Measurements from ENCODE around the gene WDR41. TPM values are rescaled to one million over a fixed set of nuclear protein-coding genes. Genes with fewer than 3 reads are reported as not detected.
A peak's percentile ranks its signal among the peaks of the same experiment; 100 is the strongest.

Gene WDR41
- total RNA-seq, 1 donor, result 114 TPM

GRCh38 chr5:77425998-77426659 lies 66.0 kb downstream of the WDR41 start:
- Histone ChIP-seq H2AFZ (ENCODE audit: low read length) (no peak overlapping the region), H3K9me3 (ENCODE audit: low read depth, low read length) (no peaks in the 10 kb centered on the region), H3K36me3 (ENCODE audit: insufficient read depth, low read length) (peaks cover 8% of the 10 kb centered on the region), H3K79me2 (ENCODE audit: insufficient read depth, low read length) (no peaks in the 10 kb centered on the region), H3K4me2 (ENCODE audit: insufficient read depth, low read length) (no peak overlapping the region), H3K4me1 (ENCODE audit: insufficient read depth, low read length) (peaks cover 22% of the 10 kb centered on the region), H3K27ac (ENCODE audit: low read depth, low read length) (peak overlapping the region; percentile 3), H4K20me1 (ENCODE audit: insufficient read depth, low read length) (no peaks in the 10 kb centered on the region), H3K27me3 (ENCODE audit: insufficient read depth, low read length) (no peaks in the 10 kb centered on the region), H3K4me3 (ENCODE audit: insufficient read depth, low read length) (no peak overlapping the region)
- no peak for TF ChIP-seq CTCF (IDR thresholded peaks at IDR 0.05; ENCODE audit: extremely low read depth, low read depth, low read length)
- no peak for DNase-seq (ENCODE audit: insufficient read length, low spot score, missing footprints)

GRCh38 chr5:77425420-77425819 lies 66.7 kb downstream of the WDR41 start:
- Histone ChIP-seq H3K27me3 (ENCODE audit: insufficient read depth, low read length) (no peaks in the 10 kb centered on the region), H2AFZ (ENCODE audit: low read length) (no peak overlapping the region), H3K27ac (ENCODE audit: low read depth, low read length) (no peak overlapping the region), H3K4me3 (ENCODE audit: insufficient read depth, low read length) (no peak overlapping the region), H3K79me2 (ENCODE audit: insufficient read depth, low read length) (no peaks in the 10 kb centered on the region), H3K4me2 (ENCODE audit: insufficient read depth, low read length) (no peak overlapping the region), H3K36me3 (ENCODE audit: insufficient read depth, low read length) (peaks cover 8% of the 10 kb centered on the region), H3K9me3 (ENCODE audit: low read depth, low read length) (no peaks in the 10 kb centered on the region), H3K4me1 (ENCODE audit: insufficient read depth, low read length) (peaks cover 20% of the 10 kb centered on the region), H4K20me1 (ENCODE audit: insufficient read depth, low read length) (no peaks in the 10 kb centered on the region)
- TF ChIP-seq CTCF (IDR thresholded peaks at IDR 0.05; ENCODE audit: extremely low read depth, low read depth, low read length), result no peak
- DNase-seq (ENCODE audit: insufficient read length, low spot score, missing footprints), result no peak

- Histone ChIP-seq H4K20me1 (ENCODE audit: insufficient read depth, low read length) (no peaks in the 10 kb centered on the region), H3K27ac (ENCODE audit: low read depth, low read length) (no peak overlapping the region), H3K4me3 (ENCODE audit: insufficient read depth, low read length) (no peak overlapping the region), H2AFZ (ENCODE audit: low read length) (no peak overlapping the region), H3K79me2 (ENCODE audit: insufficient read depth, low read length) (no peaks in the 10 kb centered on the region), H3K27me3 (ENCODE audit: insufficient read depth, low read length) (no peaks in the 10 kb centered on the region), H3K9me3 (ENCODE audit: low read depth, low read length) (no peaks in the 10 kb centered on the region), H3K4me2 (ENCODE audit: insufficient read depth, low read length) (no peak overlapping the region), H3K36me3 (ENCODE audit: insufficient read depth, low read length) (peaks cover 3% of the 10 kb centered on the region), H3K4me1 (ENCODE audit: insufficient read depth, low read length) (peaks cover 20% of the 10 kb centered on the region)
- no peak for DNase-seq (ENCODE audit: insufficient read length, low spot score, missing footprints)
- no peak for TF ChIP-seq CTCF (IDR thresholded peaks at IDR 0.05; ENCODE audit: extremely low read depth, low read depth, low read length)
Observed at GRCh38 chr5:77424921-77425320, 67.2 kb downstream of the WDR41 start.

GRCh38 chr5:77423022-77423750 lies 68.9 kb downstream of the WDR41 start:
- H3K9me3 ChIP-seq (ENCODE audit: low read depth, low read length), result no peaks in the 10 kb centered on the region
- H3K4me3 ChIP-seq (ENCODE audit: insufficient read depth, low read length), result no peak overlapping the region
- no peaks in the 10 kb centered on the region for H3K36me3 ChIP-seq (ENCODE audit: insufficient read depth, low read length)
- TF ChIP-seq CTCF (IDR thresholded peaks at IDR 0.05; ENCODE audit: extremely low read depth, low read depth, low read length), result no peak
- H3K27me3 ChIP-seq (ENCODE audit: insufficient read depth, low read length), result no peaks in the 10 kb centered on the region
- no peak overlapping the region for H2AFZ ChIP-seq (ENCODE audit: low read length)
- H3K79me2 ChIP-seq (ENCODE audit: insufficient read depth, low read length), result no peaks in the 10 kb centered on the region
- H3K4me1 ChIP-seq (ENCODE audit: insufficient read depth, low read length), result peaks cover 25% of the 10 kb centered on the region
- H3K27ac ChIP-seq (ENCODE audit: low read depth, low read length), result no peak overlapping the region
- H3K4me2 ChIP-seq (ENCODE audit: insufficient read depth, low read length), result no peak overlapping the region
- no peaks in the 10 kb centered on the region for H4K20me1 ChIP-seq (ENCODE audit: insufficient read depth, low read length)
- no peak for DNase-seq (ENCODE audit: insufficient read length, low spot score, missing footprints)

Data from osteoblast (primary cell).